Adrenal gland (tissue), 5 donors: ENCODE measurements around the gene AQP3.

Source experiments
- CTCF ChIP-seq, 6 experiments: fragments of 450-650 bp in 4 of 6; fragments of 200-600 bp in 2 of 6; sonication (generic) in 1 of 6; IDR thresholded peaks; 1 replicate in 5 of 6; 2 replicates in 1 of 6; pipeline versions ENCODE4 v1.5.1 to v1.8.0; 2016 to 2021; ENCODE audit warnings: antibody characterized with exemption in 6 of 6, mild to moderate bottlenecking in 2 of 6, moderate library complexity in 1 of 6
- POLR2A ChIP-seq, 2 donors: fragments of 450-650 bp; IDR thresholded peaks; one replicate each; pipeline ENCODE4 v1.6.1; 2017; ENCODE audit warnings: antibody characterized with exemption in 2 of 2, mild to moderate bottlenecking in 2 of 2, moderate library complexity in 1 of 2
- donor health status: DM: no; HTN: no; CAD: no.

- TF ChIP-seq POLR2A (IDR thresholded peaks at IDR 0.05) (no peak), CTCF (IDR thresholded peaks at IDR 0.05) (no peak)
Observed at GRCh38 chr9:33447799-33448553, 583 bp upstream of the AQP3 start.
